GM12801 (cell line): ENCODE results near the gene TMEM132C.

ENCODE experiments used
- TF ChIP-seq, protein P1 (sequence below): IDR thresholded peaks from one replicate; pipeline ENCODE4 v1.5.1; 2011; ENCODE audit warnings: control low read depth; ENCODE audit not compliant: insufficient read length; ENCODE audit errors: extremely low read depth

The TMEM132C gene

DNA sequence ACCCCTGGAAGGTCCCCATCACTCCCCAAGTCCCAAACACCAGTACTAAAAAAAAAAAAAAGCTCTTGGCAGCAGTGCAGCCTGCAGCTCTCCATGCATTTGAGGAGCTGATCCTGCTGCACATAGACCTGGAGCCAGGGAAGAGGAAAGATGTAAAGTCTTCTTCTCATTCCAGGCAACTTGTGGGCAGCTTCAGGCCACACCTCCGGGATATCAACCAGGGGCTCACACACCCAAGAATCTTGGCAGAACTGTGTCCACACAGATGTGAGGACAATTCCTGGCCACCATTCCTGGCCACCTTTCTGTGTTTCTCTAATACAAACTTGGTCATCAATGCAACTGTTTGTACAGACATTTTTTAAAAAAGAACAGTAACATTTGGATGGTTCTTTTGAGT lies 72.7 kb downstream of the TMEM132C start:
- TF ChIP-seq, protein P1, sequence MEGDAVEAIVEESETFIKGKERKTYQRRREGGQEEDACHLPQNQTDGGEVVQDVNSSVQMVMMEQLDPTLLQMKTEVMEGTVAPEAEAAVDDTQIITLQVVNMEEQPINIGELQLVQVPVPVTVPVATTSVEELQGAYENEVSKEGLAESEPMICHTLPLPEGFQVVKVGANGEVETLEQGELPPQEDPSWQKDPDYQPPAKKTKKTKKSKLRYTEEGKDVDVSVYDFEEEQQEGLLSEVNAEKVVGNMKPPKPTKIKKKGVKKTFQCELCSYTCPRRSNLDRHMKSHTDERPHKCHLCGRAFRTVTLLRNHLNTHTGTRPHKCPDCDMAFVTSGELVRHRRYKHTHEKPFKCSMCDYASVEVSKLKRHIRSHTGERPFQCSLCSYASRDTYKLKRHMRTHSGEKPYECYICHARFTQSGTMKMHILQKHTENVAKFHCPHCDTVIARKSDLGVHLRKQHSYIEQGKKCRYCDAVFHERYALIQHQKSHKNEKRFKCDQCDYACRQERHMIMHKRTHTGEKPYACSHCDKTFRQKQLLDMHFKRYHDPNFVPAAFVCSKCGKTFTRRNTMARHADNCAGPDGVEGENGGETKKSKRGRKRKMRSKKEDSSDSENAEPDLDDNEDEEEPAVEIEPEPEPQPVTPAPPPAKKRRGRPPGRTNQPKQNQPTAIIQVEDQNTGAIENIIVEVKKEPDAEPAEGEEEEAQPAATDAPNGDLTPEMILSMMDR = no peak

DNA sequence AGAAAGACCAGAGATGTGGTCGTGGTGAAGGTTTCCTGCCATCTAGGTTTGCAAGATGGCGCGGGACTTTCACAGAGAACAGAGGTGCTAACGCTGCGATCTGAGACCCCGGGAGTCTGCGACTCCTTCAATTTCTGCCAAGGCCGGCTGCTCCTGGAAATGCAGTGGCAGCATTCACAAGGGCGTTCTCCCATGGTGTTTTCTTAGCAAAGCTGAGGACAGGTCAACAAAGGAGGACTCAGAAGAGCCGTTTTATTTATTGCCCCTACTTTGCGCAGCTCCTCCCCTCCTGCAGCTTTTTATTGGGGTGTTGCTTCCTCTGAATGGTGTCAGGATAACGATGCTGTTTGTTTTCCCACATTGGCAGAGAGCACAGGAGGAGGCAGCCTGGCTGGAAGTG lies 86.3 kb downstream of the TMEM132C start:
- TF ChIP-seq, protein P1 = no peak

DNA sequence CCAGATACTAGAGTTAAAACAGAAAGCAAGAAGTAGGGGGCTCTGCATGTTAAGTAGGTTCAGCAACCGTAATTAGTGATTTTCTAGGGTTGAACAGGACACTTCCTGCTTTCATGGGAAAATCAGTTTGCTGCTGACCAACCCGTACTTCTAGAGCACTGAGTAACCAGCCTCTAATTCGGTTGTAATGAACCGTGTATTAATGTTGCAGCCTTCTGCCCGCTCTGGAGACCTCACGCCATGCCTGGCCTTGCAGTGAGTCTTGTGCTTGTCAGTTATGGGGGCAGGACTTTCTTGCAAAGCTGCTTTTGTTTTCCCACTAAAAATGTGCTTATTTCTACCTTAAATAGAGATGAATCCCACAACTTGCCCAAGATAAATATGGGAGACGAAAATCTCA lies 89.6 kb downstream of the TMEM132C start:
- TF ChIP-seq, protein P1 = no peak

DNA sequence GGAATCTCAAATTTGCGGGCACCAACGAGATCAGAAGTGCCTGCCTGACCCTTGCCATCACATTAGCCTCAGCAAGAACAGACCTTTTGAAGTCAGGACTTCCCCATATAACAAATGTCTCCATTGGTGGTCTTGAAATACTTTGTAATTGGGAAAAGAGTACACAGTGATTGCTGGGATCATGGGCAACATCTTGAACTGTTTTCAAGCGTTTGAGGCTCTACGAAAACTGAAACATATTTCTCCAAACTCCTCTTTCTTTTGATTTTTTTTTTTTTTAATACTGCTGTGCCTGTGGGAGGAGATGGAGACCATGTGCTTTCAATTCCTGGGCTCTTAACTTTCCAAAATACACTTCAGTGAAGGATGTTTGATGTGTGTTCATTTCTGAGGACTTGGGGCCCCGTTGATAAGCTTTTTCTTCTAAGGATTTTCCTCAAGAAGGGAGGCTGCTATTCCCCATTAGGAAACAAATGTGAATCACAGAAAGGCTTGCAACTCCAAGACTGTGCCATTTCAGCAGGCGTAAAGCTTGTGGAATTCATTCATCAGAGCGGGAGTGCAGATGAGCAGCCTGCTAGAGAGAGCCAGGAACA lies 94.5 kb downstream of the TMEM132C start:
- TF ChIP-seq, protein P1 = no peak

DNA sequence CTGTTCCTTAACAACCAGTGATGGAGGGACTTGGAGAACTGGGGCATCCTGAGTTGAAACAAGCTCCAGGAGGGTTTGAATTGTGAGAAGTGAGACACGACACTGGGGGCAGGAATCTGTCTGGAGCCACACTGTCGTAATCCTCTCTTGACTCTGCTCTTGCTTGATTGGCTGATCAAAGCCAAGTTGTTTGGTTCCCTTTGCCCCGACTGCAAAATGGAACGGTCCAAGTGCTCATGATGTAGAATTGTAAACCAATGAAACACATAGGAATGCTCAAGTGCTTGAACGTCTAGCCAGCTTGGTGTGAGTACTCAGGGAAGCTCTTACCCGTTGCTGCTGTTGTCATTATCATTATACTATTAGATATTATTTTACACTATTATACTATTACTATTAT lies 98.1 kb downstream of the TMEM132C start:
- TF ChIP-seq, protein P1 = no peak

DNA sequence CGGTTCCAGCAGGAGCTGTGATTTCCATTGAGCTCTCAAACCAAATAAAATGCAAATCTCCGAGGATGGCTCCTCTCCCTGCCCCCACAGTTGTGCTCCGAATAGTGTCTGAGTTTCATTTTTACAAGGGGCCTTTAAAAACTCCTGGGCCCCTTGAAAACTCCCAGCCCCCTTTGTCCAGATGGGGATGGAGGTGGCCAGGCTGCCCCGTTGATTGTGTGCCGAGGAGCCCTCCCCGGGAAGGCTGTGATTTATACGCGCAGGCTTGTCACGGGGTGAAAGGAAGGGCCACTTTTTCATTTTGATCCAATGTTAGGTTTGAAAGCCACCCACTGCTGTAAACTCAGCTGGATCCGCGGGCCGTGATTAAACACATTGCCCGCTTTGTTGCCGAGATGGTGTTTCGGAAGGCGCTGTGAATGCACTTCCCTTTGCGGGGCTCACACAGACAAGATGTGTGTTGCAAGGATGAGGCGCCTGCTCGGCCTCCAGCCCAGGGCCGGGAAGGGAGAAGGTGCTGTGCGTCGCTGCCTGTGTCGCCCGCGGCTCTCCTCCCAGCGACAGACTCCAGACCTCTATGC lies 98.8 kb downstream of the TMEM132C start:
- TF ChIP-seq, protein P1 = no peak

DNA sequence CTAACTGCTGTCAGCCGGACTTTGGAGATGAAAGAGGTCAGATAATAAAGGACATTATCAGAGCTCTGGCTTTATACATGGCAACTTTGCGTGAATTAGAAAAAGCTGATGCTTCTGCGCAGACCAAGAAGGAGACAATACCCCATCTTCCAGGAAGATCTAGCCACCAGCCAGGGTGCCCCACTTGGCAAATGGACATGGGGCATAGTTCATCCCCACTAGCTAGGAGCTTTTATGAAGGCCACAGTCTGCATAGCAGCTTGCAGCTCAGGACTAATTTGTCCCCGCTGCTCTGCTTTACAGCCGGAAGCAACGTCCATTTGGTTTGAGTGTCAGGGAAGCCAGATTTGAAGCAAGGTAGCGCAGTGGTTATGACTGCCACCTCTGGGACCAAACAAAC lies 101.0 kb downstream of the TMEM132C start:
- TF ChIP-seq, protein P1 = no peak
